ENCODE data around the gene ATP2B1.
A peak's percentile ranks its signal among the peaks of the same experiment; 100 is the strongest.

Gene ATP2B1

GRCh38 chr12:89650239-89650638, 58.4 kb downstream of the ATP2B1 start:
- DNase-seq = no peak

- DNase-seq = no peak
Measured at GRCh38 chr12:89649820-89650219, 58.8 kb downstream of the ATP2B1 start.

DNA sequence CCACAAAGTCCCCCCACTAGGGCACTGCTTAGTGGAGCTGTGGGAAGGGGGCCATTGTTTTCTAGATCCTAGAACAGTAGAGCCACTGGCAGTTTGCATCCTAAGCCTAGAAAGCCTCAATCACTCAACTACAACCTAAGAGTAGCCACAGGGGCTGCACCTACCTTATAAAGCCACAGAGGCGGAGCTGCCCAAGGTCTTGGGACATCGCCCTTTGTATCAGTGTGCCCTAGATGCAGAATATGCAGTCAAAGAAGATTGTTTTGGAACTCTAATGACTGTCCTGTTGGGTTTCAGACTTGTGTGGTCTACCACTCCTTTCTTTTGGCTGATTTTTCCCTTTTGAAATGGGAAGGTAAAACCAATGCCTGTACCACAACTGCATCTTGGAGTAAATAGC, 59.5 kb downstream of the ATP2B1 start:
- DNase-seq = no peak

DNA sequence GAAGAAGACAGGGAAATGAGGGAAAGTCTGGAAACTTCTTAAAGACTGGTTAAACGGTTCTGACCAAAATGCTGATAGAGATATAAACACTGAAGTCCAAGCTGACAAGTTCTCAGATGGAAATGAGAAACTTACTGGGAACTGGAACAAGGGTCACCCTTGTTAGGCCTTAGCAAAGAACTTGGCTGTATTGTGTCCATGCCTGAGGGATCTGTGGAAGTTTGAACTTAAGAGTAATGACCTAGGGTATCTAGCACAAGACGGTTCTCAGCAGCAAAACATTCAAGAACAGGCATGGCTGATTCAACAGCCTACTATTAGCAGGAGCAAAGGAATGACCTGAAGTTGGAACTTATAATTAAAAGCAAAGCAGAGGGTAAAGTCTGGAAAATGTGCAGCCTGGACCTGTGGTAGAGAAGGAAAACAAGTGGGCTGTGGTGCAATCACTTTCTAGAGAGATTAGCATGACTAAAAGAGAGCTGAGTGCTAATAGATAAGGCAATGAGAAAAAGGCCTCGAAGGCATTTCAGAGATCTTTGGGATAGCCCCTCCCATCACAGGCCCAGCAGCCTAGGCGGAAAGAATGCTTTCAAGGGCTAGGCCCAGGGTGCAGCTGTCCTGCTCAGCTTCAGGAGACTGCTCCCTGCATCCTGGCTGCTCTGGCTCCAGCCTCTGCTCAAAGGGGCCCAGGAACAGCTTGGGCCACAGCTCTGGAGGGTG, 60.3 kb downstream of the ATP2B1 start:
- peak; percentile 36 for DNase-seq

- no peak for DNase-seq
Measured at GRCh38 chr12:89645434-89645833, 63.2 kb downstream of the ATP2B1 start.

DNA sequence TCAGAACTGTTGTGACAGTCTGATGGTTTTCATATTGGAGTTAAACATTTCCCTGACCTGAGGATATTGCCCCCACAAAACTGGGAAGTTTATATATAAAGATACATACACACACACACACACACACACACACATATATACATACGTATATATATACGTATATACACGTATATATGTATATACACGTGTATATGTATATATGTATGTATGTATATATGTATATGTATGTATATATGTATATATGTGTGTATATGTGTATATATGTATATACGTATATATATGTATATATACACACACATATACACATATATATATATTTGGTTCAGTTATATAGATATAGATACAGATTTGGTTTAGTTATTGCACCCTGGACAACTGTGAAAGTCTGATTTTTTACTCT, 65.7 kb downstream of the ATP2B1 start:
- DNase-seq = no peak

DNA sequence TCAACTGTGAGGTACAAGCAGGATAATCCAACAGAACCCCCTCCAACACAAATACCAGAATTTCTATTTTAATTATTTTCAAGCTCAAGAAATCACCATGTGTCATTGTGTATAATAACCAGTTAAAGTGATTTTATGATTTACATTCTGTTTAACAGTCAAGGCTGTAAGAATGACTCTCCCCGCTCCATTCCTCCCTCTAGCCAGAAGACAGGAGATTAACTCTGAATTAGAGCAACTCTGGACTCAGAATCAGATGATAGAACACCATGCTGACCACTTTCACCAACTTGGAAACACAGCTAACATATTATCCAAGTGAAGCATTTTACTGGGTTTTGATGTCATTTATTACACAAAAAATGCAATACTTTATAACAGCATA, 71.9 kb downstream of the ATP2B1 start:
- no peak for DNase-seq

DNA sequence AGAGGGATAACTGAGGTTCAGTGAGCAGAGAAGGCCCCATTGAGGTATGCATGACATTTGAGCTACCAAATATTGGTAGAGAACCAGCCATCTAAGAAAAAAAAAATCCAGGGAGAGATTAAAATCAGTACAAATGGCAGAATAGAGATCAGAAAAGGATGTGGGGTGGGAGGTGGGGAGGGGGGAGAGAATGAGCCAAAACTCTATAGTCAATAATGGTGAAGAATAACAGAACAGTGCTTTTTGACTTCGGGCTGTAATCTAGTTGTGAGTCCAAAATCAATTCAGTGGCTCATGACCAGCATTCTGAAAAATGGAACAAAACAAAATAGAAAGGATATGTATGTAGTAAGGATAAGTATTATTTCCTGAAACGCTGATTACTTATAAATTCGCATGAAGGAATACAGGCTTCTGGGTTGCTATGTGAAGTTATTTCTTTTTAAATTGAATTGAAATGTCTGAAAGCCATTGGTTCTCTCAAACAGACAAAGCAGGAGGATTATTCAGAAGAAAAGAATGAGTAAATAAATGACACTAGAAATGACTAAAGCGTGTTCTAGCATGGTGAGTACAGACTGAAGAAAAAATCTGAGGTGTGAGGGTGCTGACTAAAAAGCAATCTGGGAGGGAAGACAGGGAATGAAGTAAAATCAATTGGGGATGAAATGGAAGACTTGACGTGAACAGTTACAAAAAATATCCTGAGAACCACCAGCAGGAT, 72.4 kb downstream of the ATP2B1 start:
- DNase-seq = no peak

DNA sequence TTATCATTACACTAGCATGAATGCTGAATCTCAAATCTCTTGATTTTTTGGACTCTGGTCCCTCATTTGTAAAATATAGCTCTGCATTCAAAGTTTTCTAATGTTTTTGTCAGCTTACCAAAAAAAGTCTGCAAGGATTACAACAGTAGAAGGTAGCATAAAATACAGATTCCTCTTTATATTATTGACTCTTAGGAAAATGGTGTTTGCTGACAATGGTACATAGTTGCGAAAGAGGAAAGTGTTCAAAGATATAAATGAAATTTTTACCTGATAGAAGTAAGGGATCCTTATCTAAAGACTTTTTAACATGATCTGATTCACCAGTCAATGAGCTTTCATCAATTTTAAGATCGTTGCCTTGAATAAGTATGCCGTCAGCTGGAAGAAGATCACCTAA, 74.1 kb downstream of the ATP2B1 start:
- DNase-seq = no peak

GRCh38 chr12:89632778-89633177, 75.9 kb downstream of the ATP2B1 start:
- DNase-seq = no peak

- DNase-seq = no peak
Measured at GRCh38 chr12:89622115-89622514, 86.5 kb downstream of the ATP2B1 start.

GRCh38 chr12:89621521-89621920, 87.1 kb downstream of the ATP2B1 start:
- DNase-seq = no peak

DNA sequence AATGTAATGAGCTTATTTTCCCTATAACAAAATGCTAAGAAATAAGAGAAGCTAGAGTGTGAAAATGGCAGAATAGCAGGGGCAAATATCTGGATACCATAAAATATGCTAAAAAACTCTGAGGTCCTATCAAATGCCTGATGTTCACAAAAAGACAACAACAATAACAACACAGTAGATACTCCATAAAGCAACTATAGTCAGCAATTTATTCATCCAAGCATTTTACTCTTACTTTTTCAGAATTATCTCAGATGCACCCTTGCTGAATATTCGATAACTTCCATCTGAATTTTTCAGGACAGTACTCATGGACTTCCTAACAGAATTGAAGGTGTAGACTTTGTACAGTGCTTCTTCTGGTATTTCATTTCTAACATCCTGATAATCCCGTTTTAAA, 88.9 kb downstream of the ATP2B1 start:
- no peak for DNase-seq

DNA sequence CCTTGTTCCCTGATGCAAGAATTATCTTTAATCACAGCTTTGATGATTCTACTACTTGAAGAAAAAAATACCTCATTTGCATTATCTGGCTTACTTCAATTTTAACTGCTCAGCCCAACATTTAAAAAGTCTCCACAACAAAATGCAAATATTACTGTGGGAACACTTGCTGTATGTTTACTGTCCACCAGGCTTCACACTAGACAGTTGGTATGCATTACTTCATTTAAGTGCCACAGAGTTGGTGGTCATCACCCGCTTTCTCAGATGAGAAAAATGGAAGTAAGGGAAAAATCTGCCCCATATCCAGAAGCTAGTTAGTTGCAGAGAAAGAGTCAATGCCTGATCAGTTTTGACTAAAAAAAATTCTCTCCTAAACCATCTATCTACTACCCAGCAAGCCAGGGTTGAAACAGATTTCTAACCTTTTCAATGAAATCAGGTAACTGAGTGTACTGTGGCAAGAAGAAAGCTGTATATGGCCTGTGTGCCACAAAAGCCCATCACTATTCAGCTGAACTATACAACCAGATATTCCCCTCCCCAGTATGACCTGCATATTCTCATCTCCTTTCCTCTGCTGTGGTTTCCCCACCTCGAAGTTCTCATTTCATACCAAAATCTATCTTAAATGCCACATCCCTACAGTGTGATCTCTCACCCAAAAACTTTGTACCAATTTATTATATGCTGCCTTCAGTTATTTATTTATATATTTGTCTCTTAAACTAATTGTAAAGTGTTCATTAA, 90.3 kb downstream of the ATP2B1 start:
- DNase-seq = no peak

GRCh38 chr12:89610366-89610765, 98.3 kb downstream of the ATP2B1 start:
- DNase-seq = no peak

DNA sequence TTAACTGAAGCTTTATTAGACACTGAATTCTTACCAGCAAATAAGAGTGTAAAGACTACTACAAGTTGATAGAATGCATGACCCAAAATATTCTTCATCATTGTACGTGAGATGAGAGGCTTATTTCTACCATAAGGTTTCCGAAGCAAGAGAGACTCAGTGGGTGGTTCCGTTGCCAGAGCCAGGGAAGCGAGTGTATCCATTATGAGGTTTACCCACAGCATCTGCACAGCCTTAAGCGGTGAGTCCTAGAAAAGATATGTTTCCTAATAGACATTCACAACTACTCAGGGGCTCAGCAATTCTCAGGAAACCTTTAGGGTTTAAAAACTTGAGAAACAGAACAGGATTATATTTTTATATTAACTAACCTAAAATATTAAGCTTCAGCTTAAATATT, 105.0 kb downstream of the ATP2B1 start:
- DNase-seq = no peak

- no peak for DNase-seq
Measured at GRCh38 chr12:89597770-89598169, 110.9 kb downstream of the ATP2B1 start.

GRCh38 chr12:89597210-89597609, 111.4 kb downstream of the ATP2B1 start:
- DNase-seq = no peak

GRCh38 chr12:89593873-89594272, 114.8 kb downstream of the ATP2B1 start:
- DNase-seq = no peak

DNA sequence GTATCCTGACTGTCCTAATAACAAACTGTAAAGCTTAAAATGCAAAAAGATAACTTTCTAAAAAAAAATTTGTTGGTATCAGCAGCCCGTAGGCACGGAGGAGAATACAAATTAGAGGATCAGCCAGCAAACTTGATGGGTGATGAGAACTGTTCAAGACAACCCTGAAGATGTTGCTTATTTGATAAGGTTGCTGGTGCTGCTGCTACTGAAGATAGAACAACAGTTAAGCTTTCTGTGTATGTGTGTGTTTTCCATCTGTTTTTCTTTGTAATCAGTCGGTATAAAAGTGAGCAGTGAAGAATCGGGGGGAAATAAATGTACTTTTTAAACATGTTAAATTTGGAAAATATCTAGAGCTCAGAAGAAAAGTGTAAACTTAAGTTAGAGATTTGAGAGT, 115.4 kb downstream of the ATP2B1 start:
- no peak for DNase-seq

DNA sequence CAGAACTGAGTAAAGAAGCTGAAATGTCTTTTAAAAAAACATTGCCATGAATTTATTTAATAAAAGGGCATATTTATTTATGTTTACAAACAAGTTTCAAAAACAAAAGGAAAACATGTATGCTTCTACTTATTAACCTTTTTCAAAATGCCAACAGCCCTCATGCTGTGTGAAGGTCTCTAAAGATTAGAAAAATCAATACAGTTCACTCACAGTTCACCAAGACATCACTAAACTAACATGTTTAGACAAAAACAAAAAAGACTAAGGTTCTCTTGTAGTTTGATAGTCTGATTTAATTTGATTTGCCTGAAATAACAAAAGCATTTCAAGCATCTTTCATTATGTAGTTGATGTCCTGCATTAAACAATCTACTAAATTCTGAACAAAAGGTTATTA, 118.9 kb downstream of the ATP2B1 start:
- no peak for DNase-seq

DNA sequence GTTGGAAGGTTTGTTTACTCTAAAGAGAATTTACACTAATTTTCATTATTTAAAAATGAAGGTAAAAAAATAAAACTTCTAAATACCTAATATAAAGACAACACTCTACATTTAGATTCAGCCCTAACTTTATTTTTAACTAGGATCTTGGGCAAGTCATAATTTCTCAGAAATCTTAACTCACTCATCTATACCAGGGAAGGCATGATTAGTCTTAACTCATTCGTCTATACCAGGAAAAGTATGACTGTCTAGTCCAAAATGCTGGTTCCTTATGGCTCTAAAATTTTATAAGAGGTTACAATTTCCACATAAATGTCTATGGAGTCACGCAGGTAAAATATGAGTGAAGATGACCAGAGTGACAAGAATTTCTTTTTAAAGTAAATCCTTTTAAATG, 130.1 kb downstream of the ATP2B1 start:
- no peak for DNase-seq

DNA sequence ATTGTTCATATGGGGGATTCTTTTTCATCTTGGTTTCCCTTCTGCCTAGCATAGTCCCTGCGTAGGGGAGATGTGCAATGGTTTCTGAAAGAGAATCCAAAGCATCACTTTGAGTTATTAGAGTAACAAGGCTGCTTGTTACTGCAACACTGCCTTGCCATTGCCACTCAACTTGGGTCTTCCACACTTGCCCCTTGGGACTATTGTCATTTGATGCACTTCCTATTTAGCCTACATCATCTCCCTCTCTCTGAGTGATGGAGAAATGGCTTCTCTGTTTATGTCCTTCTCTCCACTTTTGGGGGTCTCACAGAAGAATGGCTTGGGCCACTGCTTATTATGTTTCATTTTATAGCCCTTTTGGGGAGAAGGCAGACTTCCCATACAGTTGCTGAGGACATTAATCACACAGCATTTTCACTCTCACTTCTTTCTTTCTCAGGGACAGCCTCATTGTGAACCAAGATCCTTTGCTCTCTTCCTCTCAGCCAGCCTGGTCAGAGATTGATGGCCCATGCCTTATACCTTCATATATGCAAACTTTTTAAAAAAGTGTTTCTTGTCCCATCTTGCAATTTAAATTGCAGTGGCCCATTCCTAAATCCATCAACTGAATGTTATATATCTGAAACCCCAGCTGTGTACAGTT, 131.9 kb downstream of the ATP2B1 start:
- no peak for DNase-seq

- no peak for DNase-seq
Measured at GRCh38 chr12:89575374-89575773, 133.3 kb downstream of the ATP2B1 start.
